Stimulated activated memory B cell treated with anti-CD40 and anti-IgM and Interleukin-4, amounts not matched to agents 10 μg/mL and 1 μg/mL and 100 μg/mL, for 72 hours (primary cell): ENCODE data around the gene VASH1.

Source experiments
- ATAC-seq: fragments of 150-1000 bp; cut with Tn5 transposase; 2 replicates; pipeline ENCODE4 v1.10.0; 2021
- H3K27ac Mint-ChIP-seq: one replicate; pipeline ENCODE4 v1.8.0; 2022; ENCODE audit warnings: mild to moderate bottlenecking, mixed read lengths
- H3K27me3 Mint-ChIP-seq: one replicate; pipeline ENCODE4 v1.8.0; 2022; ENCODE audit warnings: mixed read lengths
- H3K36me3 Mint-ChIP-seq: one replicate; pipeline ENCODE4 v1.8.0; 2022; ENCODE audit warnings: mixed read lengths
- H3K4me1 Mint-ChIP-seq: one replicate; pipeline ENCODE4 v1.8.0; 2022; ENCODE audit warnings: mixed read lengths
- H3K4me3 Mint-ChIP-seq: one replicate; pipeline ENCODE4 v1.8.0; 2022; ENCODE audit warnings: mild to moderate bottlenecking, moderate library complexity, mixed read lengths
- H3K9me3 Mint-ChIP-seq: one replicate; pipeline ENCODE4 v1.8.0; 2022; ENCODE audit warnings: mixed read lengths

The VASH1 gene

DNA sequence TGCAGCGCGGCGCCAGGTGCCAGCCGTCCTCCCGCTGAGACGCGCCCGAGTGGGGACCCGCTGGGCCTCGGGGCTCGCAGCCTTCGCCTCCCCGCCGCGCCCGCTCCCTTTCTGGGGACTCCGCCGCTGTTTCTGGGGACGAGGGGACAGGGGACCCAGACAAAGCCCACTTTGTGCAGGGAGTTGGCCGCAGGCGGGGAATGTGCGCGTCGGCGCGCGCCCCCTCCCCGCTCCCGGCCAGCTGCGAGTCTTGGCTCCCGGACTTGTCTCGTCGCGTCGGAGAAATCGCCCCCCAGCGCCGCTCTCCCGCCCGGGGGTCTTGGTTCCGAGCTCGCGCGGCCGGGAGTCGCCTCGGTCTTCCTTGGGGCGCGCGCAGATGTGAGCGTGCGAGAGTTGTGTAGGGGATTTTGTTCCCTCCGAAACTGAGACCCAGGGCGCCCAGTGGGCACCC is 717 bp downstream of the VASH1 start:
- Mint-ChIP-seq H3K27me3 (peaks cover 73% of the 10 kb centered on the region), H3K36me3 (no peaks in the 10 kb centered on the region), H3K4me3 (peak overlapping the region; percentile 74), H3K27ac (peak overlapping the region; percentile 27), H3K9me3 (no peaks in the 10 kb centered on the region), H3K4me1 (peaks cover 14% of the 10 kb centered on the region)
- ATAC-seq = peak; percentile 1

GRCh38 chr14:76762411-76763095 is 1.3 kb downstream of the VASH1 start:
- Mint-ChIP-seq H3K27me3 (peaks cover 71% of the 10 kb centered on the region), H3K9me3 (no peaks in the 10 kb centered on the region), H3K27ac (peak overlapping the region; percentile 27), H3K36me3 (no peaks in the 10 kb centered on the region), H3K4me3 (peak overlapping the region; percentile 74), H3K4me1 (peaks cover 14% of the 10 kb centered on the region)
- no peak for ATAC-seq

- H3K36me3 Mint-ChIP-seq = no peaks in the 10 kb centered on the region
- no peak overlapping the region for H3K4me3 Mint-ChIP-seq
- peaks cover 22% of the 10 kb centered on the region for H3K4me1 Mint-ChIP-seq
- peaks cover 63% of the 10 kb centered on the region for H3K27me3 Mint-ChIP-seq
- ATAC-seq = no peak
- no peak overlapping the region for H3K27ac Mint-ChIP-seq
- no peaks in the 10 kb centered on the region for H3K9me3 Mint-ChIP-seq
Observed at GRCh38 chr14:76763096-76764041, 2.1 kb downstream of the VASH1 start.

DNA sequence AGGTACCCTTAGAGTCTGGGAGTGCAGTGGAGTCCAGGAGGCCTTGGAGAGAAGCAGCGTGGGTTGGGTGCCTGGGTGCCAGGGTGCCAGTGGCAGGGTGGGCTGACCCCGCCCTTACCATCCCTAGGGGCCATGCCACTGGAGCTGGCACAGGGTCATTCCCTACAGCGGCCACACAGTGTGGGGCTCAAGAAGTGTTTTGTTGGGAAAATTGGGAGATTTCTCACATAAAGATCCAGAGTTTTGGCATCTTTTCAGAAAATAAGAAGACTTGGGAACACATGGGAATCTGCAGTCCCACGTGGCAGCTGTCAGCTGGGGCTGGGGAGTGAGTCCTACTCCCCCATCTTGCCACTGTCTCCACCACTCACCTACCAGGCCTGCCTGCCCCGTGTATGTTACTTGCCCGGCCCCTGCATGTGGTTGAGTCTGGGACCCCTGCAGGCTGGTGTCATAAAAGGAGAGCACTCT is 4.2 kb downstream of the VASH1 start:
- H3K4me1 Mint-ChIP-seq = peaks cover 30% of the 10 kb centered on the region
- H3K27ac Mint-ChIP-seq = no peak overlapping the region
- peaks cover 51% of the 10 kb centered on the region for H3K27me3 Mint-ChIP-seq
- no peaks in the 10 kb centered on the region for H3K9me3 Mint-ChIP-seq
- no peak overlapping the region for H3K4me3 Mint-ChIP-seq
- H3K36me3 Mint-ChIP-seq = no peaks in the 10 kb centered on the region
- ATAC-seq = no peak

DNA sequence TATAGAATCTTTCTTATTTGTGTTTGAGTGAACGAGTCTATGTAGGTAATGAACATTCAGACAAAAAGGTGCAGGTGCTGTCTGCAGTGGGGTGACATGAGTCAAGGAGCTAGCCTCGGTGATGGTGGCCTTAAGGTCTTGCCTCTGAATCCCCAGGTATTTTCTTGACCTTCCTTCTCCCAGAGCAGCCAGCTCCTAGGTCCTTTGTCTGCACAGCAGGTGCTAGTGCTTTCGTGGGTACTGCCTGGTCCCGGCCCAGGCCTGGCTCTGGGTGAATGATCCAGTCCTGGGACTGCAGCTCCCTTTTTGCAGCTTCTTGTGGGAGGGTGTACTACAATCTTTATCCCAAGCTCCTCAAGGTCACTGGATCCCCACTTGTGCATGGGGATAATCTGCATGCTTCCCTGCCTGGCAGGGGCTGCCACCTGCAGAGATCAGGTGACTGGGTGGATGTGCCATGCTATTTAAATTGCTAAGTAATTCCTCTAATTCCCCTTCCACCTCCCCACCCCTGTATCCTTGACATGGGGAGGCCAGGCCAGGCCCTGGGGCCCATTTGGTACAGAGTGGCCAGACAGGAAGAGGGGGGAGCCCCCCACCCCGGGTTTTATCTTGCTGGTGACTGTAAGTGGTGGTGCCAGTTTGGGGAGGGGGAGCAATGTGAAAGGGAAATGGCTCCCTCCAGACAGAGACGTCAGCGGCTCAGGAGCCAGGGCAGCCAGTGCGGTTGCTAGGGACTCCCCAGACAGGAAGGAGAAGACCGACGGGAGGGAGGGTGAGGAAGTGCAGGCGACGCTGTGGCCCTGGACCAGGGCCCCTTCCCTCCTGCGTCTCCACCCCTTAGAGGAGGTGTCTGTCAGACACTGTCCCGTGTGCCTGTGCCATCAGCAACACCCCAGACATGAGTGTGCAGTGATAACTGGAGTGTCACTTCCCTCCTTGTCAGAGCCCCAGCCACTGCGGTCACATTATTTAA is 6.7 kb downstream of the VASH1 start:
- Mint-ChIP-seq H3K27ac (peak overlapping the region; percentile 69), H3K36me3 (no peaks in the 10 kb centered on the region), H3K27me3 (peaks cover 59% of the 10 kb centered on the region), H3K9me3 (no peaks in the 10 kb centered on the region), H3K4me3 (no peak overlapping the region), H3K4me1 (peaks cover 28% of the 10 kb centered on the region)
- ATAC-seq = peak; percentile 94

DNA sequence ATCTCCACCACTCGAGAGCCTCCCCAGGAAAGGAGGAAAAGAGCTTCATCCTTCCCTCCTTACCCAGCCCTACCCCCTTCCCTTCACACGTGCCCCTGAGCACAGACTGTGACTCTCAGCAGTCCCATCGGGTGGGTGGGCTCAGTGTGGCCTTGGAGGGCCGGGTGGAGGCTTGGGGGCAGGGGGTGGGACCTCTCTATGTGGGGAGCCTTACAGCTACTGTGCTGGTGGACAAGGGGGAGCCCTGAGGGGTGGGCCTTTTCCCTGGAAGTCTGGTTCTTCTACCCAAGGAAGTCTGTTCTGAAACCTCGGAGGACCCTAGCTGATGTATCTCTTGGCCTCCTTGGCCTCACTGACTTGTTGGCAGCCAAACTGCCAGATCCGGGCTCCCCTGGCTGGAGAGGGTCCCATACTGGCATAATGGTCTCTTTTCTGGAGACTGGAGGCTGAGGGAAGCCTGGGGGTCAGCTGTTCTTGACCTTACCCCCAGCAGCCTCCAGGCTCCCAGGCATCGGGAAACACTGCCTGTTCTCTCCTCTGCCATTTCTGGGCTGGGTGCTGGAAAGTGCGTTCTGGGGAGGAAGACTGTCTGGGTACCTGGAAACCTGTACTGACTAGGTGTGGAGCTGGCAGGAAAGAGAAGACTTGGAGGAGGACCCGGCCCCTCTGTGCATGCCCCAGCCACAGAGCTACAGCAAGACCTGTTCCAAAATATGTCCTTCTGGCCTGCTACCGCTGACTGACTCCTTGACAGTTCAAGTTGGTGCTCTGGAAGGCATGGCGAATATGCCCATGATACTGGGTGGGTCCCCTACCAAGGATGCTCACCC is 7.6 kb downstream of the VASH1 start:
- Mint-ChIP-seq H3K9me3 (no peaks in the 10 kb centered on the region), H3K36me3 (no peaks in the 10 kb centered on the region), H3K27ac (peak overlapping the region; percentile 69), H3K4me1 (peaks cover 32% of the 10 kb centered on the region), H3K27me3 (peaks cover 55% of the 10 kb centered on the region), H3K4me3 (no peak overlapping the region)
- no peak for ATAC-seq

DNA sequence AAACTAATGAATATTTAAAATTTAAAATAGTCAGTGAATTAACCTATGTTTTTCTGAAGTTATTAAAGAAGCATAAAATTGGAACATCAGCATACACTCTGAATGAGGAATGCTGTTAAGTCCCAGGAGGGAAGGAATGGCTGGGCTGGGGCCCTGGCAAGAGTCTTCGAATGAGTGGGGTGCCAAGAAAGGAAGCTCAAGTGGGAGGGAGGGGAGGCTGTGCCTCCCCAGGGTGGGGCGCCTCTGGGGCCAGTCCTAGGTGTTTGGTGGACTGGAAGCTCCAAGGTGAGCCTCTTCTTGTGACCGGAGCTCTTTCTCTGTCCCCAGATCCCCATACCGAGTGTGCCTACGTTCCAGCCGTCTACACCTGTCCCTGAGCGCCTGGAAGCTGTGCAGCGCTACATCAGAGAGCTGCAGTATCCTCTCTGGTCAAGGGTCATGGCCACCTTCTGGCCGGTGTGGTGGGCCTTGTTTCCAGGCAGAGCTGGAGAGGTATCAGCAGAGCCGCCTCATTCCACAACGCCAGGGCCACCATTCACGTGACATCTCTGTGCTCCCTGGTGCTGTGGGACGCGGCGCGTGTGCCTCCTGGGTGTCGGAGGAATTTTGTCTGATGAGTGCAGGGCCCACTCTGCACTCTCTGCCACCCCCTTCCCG is 8.5 kb downstream of the VASH1 start:
- Mint-ChIP-seq H3K27ac (no peak overlapping the region), H3K27me3 (peaks cover 52% of the 10 kb centered on the region), H3K36me3 (no peaks in the 10 kb centered on the region), H3K4me1 (peaks cover 32% of the 10 kb centered on the region), H3K9me3 (no peaks in the 10 kb centered on the region), H3K4me3 (no peak overlapping the region)
- ATAC-seq = no peak

DNA sequence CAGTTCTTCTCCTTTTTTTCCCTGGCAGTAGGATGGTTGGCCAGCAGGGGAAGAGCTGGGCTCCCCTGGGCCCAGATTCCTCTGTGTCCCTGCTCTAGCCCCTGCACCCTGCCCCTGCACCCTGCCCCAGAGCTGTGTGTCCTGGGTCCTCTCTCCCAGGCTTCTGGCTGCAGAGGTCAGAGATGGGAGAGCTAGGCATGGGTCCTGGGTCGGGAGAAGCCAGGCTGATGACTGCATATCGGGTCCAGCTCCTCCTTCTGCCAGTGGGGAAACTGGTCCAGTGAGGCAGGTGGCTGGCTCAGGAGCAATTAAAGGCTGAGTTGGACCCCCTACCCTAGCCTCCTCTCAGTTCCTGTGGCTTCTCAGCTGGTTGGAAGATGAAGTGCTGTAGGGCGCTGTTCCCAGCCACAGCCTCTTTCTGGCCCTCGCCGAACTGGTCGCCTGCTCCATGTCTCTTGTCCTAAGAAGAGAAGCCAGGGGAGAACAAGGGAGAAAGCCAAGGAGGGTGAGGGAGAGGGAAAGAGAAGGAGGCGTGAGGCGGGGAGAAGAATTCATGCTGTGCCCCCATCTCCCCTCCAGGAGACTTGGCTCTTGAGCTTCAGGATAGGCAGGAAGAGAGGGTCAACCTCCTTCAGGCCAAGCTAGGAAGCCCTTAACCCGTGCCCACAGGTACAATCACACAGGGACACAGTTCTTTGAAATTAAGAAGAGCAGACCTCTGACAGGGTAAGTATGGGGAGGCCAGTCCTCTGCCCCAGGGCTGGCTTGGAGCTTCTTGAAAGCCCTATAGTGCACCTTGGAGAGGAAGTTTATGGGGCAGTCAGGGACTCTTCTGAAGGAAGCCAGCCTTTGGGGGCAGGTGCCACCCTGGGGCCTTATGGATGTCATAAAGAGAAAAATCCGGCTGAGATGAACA is 9.5 kb downstream of the VASH1 start:
- Mint-ChIP-seq H3K4me1 (peaks cover 32% of the 10 kb centered on the region), H3K27me3 (peaks cover 50% of the 10 kb centered on the region), H3K36me3 (no peaks in the 10 kb centered on the region), H3K27ac (no peak overlapping the region), H3K9me3 (no peaks in the 10 kb centered on the region), H3K4me3 (no peak overlapping the region)
- no peak for ATAC-seq

- H3K27ac Mint-ChIP-seq = peak overlapping the region; percentile 51
- ATAC-seq = no peak
- H3K36me3 Mint-ChIP-seq = no peaks in the 10 kb centered on the region
- H3K4me3 Mint-ChIP-seq = no peak overlapping the region
- H3K9me3 Mint-ChIP-seq = no peaks in the 10 kb centered on the region
- peaks cover 50% of the 10 kb centered on the region for H3K27me3 Mint-ChIP-seq
- H3K4me1 Mint-ChIP-seq = peaks cover 32% of the 10 kb centered on the region
Observed at GRCh38 chr14:76771437-76771980, 10.2 kb downstream of the VASH1 start.

- peak overlapping the region; percentile 51 for H3K27ac Mint-ChIP-seq
- ATAC-seq = no peak
Observed at GRCh38 chr14:76772300-76773187, 11.3 kb downstream of the VASH1 start.

DNA sequence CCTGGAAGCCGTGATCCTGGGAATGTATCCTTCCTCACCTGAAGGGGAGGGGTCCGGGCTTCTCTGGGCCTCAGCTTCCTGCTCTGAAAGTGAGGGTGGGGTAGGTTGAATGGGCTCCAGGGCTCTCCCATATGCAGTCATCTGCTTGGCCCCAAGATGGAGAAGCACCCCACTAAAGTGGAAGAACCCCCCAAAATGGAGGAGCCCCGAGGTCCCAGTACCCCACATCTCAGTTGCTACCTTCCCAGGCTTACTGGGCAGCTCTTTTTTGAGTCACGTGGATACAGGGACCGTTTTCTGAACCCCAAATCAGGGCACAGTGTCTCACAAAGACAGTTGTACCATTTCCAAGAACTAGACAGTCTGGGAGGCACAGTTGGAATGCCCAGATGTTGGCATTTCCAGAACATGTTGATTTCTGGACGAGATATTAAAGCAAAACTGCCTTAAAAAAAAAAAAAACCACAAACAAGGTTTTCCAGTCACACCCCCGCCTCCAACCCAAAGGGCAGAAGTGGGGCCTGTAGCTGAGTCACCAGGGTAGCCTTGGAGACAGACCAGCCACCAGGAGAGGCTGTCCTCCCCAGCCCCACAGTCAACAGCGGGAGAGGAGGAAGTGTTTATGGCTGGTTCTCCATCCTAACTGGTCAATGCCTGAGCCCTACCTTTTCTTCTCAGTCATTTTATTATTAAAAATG is 12.1 kb downstream of the VASH1 start:
- Mint-ChIP-seq H3K9me3 (no peaks in the 10 kb centered on the region), H3K27ac (no peak overlapping the region), H3K36me3 (no peaks in the 10 kb centered on the region), H3K4me3 (no peak overlapping the region), H3K27me3 (peaks cover 50% of the 10 kb centered on the region), H3K4me1 (peaks cover 24% of the 10 kb centered on the region)
- no peak for ATAC-seq

More at GRCh38 chr14:76772300-76773187, 11.3 kb downstream of the VASH1 start:
- Mint-ChIP-seq H3K27me3 (peaks cover 50% of the 10 kb centered on the region), H3K4me3 (no peak overlapping the region), H3K36me3 (no peaks in the 10 kb centered on the region), H3K4me1 (peaks cover 32% of the 10 kb centered on the region), H3K9me3 (no peaks in the 10 kb centered on the region)
